Activated gamma-delta T cell treated with Interleukin-2 at 50 U/mL for 16 hours (primary cell): ENCODE measurements around the gene SLC39A1.
A peak's percentile ranks its signal among the peaks of the same experiment; 100 is the strongest.

Source experiments
- DNase-seq: peaks from one replicate; pipeline ENCODE4 v3.0.0-alpha.2; 2020

SLC39A1 gene

DNA sequence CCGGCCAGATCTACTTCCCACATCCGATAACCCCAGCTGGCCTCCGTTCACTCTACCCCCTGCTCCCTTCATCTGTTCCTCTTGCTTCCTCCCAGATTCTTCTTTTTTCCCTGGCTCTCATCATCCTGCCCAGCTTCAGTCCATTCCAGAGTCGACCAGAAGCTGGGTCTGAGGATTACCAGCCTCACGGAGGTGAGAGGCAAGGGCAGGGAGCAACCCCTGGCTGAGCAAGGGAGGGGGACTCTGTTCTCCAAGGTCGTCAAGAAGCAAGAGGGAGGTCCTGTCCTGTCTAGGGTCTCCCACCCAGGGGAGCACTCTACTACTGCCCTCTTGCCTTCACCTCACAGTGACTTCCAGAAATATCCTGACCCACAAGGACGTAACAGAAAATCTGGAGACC, 10.2 kb upstream of the SLC39A1 start:
- no peak for DNase-seq

DNA sequence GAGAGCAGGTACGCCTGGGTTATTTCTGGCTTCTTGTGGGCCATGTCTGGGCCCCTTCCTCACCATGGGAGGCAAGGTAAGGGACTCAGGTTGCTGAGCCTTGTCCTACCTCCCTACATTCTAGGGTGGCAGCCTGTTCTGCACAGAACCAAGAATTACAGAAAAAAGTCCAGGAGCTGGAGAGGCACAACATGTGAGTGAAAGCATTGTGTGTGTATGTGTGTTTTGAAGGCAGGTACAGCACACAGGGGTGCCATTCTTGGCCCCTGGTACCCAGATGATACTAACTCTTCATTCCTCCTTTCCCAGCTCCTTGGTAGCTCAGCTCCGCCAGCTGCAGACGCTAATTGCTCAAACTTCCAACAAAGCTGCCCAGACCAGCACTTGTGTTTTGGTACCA, 9.7 kb upstream of the SLC39A1 start:
- DNase-seq: no peak

- no peak for DNase-seq
These were observed 7.0 kb upstream of the SLC39A1 start for GRCh38 chr1:153970346-153970745.

DNA sequence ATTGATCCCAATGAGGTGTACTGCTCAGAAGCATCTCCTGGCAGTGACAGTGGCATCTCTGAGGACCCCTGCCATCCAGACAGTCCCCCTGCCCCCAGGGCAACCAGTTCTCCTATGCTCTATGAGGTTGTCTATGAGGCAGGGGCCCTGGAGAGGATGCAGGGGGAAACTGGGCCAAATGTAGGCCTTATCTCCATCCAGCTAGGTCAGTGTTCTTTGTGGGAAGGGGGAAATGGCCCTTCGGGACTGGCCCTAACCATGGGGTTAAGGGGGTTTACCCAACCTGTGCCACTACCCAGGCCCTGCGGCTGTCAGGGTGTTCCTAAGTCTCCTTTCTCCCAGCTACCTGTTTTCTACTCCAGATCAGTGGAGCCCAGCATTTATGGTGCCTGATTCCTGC, 5.6 kb upstream of the SLC39A1 start:
- DNase-seq: no peak

GRCh38 chr1:153968408-153968807, 5.1 kb upstream of the SLC39A1 start:
- no peak for DNase-seq

DNA sequence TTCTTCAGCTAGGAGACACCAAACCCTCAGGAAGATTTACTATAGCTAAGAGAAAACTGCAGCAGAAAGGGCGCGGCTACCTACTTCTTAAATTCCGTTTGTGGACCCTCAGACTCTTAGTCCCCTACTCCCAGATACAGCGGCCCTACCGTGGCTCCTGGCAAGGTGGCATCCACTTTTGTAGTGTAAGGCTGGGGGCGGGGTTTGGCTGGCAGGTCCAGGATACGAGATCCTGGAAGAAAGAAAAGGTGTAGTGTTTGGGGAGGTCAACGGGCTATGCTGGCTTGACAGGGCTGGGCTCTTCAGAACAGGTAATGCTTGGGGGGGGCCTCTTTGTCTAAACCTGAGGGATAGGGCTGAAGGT, 4.6 kb upstream of the SLC39A1 start:
- no peak for DNase-seq

DNA sequence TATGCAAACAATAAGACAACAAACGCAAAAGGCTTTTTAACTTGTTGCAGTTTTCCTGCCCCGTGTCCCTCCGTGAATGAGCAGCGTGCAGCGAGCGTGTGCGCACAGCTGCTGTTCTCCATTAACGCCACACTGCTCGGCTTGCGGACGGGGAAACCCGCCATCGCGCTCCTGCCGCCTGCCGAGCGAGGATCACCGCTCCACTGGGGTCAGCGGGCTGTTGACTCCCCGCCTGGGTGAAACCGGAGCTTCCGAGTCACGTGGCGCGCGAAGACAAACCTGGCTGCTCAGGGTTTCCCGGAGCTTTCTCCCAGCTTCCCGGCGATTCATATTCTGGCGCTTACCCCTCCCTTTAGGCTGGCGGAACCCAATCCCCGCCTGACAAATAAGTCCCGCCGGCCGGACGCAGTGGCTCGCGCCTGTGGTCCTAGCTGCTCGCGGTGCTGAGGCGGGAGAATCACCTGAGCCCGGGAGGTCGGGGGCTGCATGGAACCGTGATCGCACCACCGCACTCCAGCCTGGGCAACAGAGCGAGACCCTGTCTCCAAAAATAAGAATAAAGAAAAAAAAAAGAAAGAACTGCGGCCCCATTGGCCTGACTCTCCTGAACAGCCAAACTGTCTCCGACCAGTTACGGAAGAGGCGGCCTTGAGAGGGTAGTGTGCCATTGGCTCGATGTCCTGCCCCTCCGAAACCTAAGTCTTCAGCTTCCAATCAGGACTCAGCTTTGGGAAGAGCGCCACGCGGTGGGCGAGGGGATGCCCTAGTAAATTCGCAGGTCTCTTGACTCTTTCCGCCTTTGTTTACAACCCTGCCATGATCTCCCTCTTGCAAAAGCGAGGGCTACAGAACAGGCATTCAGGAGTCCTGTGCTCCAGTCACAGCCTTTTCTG, 4.0 kb upstream of the SLC39A1 start, which contains the start of gene CREB3L4:
TSS of gene CREB3L4 (plus strand) at position 796 of the 893 bp plus-strand sequence. CDS start 624 bp downstream, outside the sequence.
- DNase-seq: peak; percentile 84

DNA sequence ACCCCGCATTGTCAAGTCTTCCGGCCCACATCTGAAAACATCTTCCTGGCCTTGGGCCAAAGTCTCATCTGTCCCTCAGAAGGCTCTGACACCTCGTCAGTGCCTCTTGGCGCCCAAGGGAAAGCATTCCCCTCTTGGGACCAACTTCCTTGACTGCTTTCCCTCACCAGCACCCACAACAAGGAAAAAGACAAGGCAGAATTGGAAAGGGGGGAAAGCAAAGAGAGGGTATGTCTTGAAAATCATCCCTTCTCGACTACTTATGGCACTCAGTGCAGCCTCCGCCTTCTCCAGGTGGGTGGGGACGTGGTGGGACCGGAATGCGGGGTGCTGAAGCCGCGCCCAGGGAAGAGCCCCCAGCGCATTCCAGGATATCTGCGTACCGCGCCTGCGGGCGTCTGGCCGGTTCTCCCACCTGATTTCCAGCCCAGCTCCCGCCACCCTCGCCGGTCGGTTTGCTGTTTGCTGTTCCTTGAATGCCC, 554 bp upstream of the SLC39A1 start:
- DNase-seq: no peak

DNA sequence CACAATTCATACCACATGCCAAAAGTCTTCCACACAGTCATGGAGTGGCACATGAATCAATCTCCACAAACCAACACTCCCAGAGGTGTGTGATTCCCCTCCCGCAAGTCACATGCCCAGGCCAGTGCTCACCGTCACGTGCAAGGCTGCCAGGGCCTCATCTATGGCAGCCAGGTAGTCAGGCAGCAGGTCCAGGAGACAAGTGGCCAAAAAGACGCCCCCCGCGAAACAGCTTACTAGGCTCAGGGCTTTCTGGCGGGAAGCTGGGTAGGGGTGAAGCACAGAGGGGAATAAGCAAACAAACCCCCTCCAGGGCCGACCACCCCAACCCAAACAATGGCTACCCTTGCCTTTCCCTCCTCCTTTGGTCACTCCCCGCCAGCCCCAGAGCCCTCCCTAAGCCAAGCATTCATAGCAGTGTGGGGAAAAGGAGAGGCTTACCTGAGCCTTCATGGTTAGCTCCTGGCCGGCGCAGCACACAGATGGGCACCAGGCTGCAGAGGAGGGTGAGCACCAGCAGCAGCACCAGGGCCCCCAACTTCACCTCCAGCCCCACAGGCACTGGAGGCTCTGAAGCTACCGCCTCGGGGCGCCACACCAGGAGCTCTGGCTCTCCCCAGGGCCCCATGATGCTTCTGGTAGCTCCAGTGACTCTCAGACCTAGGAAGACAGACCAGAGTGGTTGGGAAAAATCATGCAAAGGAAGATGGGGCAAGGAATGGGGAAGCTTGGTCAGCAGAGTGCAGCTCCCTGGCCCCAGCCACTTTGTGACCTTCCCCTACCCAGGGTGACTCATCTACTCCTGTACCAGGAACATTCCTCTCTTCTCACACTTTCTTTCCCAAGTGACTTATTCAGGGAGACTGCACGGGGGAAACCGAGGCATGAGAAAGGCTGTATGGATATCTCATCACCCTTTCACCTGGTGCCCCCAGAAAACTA, 978 bp downstream of the SLC39A1 start:
- DNase-seq: no peak

GRCh38 chr1:153961421-153961820, 1.9 kb downstream of the SLC39A1 start:
- no peak for DNase-seq

DNA sequence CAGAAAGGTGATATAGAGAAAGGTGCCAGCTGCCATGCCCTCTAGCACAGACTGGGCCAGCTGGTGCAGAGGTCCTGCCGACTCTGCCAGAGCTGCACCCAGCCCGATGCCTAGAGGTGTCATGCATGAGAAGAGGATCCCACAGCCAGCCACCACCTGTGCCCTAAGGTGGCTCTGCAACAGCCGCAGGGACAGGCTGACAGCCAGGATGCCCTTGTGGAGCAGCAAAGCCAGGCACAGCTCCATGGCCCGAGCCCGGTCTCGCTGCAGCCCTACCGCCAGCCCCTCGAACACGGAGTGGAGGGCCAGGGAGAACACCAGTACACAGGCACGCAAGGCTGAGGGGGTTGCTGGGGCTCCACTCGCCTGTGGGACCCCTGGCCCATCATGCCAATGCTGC, 3.1 kb downstream of the SLC39A1 start:
- no peak for DNase-seq

GRCh38 chr1:153959454-153959853, 3.9 kb downstream of the SLC39A1 start:
- no peak for DNase-seq

DNA sequence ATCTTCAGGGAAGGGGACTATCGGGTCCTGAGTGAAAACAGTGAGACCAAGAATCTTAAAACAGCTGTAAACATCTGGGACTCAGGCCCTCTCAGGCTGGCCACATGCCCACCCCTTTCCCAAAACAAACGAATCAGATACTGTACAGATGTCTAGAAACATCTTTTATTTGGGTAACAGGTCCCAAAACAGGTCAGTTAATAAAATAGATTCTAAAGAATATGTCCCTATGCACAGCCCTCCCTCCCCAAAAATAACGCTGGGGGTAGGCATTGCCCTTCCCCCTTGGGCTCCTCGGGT, 4.4 kb downstream of the SLC39A1 start:
- DNase-seq: no peak

DNA sequence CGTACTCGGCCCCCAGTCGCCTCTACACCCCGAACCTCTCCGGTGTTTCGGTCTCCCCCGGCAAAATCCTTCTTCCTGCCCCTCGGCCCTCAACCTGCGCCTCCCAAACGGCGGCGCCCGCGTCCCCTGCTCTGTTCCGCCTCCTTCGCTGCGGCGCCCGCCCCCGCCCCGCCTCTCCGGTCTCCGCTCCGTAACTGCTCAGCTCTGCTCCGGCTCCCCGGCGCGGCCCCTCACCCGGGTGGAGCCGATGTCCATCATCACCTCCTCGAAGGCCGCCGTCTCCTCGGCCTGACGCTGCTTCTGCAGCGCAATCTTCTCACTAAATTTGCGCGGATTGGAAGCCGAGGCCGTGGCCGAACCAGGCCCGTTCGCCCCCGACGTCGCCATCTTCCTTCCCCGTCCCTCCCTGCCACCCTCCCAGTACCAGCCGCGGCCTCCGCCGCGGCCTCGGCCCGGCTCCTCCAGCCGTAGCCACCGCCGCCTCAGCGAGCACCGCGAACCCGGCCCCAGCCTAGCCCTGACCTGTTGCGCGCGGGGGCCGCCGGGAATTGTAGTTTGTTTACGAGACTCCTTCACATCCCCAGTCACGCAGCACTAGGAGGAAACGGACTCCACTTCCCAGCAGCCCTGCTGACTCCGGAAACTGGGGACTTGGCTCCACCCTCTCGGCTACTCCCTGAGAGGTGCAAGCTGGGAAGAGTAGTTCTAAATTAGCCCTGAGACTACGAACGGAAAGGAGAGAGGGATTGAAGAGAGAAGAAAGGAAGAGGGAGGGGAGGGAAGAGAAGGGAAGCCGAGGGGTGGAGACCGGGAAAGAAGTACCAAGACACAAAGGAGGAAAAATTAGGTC, 5.0 kb downstream of the SLC39A1 start, which contains the start of gene CRTC2:
TSS of gene CRTC2 (minus strand) at position 502 of the 850 bp plus-strand sequence. CDS start at position 387, 115 bp downstream.
- peak; percentile 97 for DNase-seq

DNA sequence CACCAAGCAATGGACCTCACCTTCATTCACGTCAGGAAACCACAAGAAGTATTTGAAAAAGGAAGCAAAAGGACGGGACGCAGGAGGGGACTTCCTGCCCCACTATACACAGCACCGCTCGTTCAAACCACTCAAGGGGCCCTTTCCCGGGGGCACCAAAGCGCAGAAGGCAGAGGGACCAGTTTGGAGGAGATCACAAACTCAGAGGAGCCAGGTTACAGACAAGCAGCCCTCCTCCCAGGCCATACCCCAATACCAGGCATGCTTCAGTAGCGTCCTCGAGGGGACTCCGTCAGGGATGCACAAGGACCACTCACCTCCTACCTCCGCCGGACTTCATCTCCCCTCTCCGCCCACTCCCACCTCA, 5.6 kb downstream of the SLC39A1 start:
- peak; percentile 46 for DNase-seq

- no peak for DNase-seq
These were observed 6.2 kb downstream of the SLC39A1 start for GRCh38 chr1:153956997-153957715.

GRCh38 chr1:153954826-153955225, 8.5 kb downstream of the SLC39A1 start:
- no peak for DNase-seq

DNA sequence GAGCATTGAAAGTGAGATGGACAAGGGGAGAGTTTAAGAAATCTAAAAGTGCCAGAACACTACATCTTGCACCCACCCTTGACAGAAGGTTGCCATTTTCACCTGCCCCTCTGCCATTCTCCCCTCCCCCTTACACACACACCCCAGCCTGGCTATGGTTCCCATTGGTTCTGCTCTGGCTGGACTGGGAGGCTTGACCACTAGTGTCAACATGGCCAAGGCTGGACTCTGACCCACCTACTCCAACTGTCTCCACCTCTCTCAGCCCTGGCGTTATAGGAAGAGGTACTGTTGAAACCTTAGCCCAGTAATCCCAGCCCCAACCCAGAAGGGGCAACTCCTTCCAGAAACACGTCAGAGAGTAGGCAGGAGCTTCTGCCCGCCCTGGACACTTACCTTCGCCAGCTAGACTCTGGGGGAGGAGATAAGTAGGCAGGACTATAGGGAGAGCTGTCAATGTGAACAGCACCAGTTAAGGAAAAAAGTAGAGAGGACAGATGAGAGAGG, 9.4 kb downstream of the SLC39A1 start:
- DNase-seq: no peak

GRCh38 chr1:153951801-153952200, 11.5 kb downstream of the SLC39A1 start:
- no peak for DNase-seq

- no peak for DNase-seq
These were observed 12.2 kb downstream of the SLC39A1 start for GRCh38 chr1:153951183-153951582.

DNA sequence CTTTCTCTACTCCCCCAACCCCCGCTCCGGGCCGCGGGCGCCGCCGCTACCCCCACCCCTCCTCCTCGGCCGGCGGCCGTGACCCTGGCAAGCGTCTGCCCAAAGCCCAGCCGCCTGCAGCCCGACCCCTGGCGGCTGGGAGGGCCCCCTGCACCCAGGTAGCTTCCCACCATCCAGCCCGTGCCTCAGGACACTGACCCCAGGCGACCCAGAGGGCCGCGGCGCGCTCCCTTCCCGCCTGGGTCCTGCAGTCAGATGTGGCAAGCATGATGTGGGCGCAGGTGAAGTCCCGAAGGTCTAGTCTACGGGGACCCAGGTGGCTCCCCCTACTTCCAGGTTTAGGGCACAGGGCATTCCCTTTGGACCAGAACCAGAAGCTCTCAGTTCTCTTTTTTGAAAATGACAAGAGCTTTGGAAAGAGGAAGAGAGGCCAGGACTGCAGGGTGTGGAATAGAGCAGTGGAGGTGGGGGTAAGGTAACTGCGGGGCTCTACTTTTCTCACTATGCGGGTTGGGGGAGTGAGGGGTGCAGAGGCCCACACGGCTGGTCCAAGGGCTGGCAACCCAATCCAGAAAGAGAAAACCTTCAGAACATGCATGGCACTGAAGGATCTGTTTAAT, 16.6 kb downstream of the SLC39A1 start, which contains the start of gene DENND4B:
TSS of gene DENND4B (minus strand) at position 97 of the 620 bp plus-strand sequence. CDS start 2,344 bp downstream, outside the sequence.
- DNase-seq: peak; percentile 67
